HG02623 (cell line): ENCODE results near the gene IRAK2.
"Not testable (repeated sequence)": the region's sequence is repeated elsewhere in the genome, so short reads cannot be mapped to it uniquely, and the experiment has no call there.

Experiments used
- ATAC-seq: cut with Tn5 transposase; IDR thresholded peaks from one replicate; pipeline ENCODE4 v1.9.1; 2021; ENCODE audit warnings: moderate library complexity; ENCODE audit not compliant: unreplicated experiment

Gene IRAK2, protein sequence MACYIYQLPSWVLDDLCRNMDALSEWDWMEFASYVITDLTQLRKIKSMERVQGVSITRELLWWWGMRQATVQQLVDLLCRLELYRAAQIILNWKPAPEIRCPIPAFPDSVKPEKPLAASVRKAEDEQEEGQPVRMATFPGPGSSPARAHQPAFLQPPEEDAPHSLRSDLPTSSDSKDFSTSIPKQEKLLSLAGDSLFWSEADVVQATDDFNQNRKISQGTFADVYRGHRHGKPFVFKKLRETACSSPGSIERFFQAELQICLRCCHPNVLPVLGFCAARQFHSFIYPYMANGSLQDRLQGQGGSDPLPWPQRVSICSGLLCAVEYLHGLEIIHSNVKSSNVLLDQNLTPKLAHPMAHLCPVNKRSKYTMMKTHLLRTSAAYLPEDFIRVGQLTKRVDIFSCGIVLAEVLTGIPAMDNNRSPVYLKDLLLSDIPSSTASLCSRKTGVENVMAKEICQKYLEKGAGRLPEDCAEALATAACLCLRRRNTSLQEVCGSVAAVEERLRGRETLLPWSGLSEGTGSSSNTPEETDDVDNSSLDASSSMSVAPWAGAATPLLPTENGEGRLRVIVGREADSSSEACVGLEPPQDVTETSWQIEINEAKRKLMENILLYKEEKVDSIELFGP

DNA sequence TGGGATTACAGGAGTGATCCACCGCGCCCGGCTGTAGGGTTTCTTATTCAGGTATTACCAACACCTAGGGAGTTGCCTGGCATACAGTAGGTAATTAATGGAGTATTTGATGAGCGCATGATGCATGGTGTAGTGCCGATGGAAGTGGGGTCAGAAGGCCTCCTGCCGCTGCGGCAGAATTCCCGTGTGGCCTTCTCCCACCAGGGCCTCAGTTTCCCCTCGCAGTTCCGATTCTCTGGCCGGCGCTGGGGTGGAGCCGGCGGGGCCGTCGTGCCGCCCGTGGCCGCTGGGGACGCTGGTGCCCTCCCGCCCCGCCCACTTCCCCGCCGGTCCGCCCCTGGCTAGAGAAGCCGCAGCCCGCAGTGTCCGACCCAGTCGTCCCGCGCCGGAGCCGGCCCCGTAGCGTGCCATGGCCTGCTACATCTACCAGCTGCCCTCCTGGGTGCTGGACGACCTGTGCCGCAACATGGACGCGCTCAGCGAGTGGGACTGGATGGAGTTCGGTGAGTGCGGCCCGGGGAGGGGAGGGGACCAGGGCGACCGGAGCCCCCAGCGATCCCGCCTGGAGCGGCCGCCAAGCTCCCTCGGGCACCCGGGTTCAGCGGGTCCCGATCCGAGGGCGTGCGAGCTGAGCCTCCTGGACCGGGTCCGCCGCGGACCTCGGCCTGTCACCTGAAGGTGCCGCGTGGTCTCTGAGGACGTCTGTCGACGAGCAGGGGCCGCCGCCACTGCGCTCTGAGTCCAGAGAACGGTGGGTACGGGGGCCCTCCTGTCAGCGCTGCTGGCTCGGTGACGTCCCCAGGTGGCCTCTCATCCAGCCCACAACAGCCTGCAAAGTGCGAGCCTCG lies at the start of gene IRAK2:
Gene IRAK2 (plus strand): TSS at position 374 of the 848 bp plus-strand sequence. CDS start 36 bp downstream, at position 410.
- ATAC-seq: peak; percentile 79

DNA sequence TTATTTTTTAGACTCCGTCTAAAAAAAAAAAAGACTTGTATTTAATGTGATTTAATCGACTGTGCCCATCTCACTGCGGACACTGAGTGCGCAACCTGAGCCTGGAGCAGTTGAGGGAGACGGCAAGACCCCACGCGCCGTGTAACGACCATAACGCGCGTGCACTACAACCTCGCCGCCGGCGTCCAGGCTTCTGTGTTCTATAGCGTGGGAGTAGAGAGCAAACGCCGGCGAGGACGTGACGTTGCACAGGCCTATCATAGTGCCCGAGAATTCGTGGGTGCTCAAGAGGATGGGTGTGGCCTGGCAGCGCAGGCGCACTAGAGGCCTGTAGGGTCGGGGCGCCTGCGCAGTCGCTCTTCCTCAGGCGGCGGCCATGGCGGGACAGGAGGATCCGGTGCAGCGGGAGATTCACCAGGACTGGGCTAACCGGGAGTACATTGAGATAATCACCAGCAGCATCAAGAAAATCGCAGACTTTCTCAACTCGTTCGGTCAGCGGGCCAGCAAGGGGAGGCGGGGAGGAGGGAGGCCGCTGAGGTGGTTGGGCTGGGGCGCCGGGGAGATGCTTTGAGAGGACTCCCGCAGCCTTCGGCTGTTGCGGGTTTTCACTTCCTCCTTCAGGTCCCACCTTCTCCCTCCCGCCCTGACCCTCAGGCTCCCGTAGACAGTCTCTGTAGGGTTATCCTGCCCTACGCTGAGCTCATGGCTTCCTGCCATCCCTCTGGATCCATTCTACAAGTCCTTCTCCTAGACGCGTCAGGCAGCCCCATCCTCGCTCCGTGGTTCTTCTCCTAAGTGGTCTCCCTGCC lies 49.2 kb upstream of the IRAK2 start, which contains the start of gene BRK1:
Gene BRK1 (plus strand): TSS at position 350 of the 812 bp plus-strand sequence. CDS start 27 bp downstream, at position 377.
- peak; percentile 90 for ATAC-seq

DNA sequence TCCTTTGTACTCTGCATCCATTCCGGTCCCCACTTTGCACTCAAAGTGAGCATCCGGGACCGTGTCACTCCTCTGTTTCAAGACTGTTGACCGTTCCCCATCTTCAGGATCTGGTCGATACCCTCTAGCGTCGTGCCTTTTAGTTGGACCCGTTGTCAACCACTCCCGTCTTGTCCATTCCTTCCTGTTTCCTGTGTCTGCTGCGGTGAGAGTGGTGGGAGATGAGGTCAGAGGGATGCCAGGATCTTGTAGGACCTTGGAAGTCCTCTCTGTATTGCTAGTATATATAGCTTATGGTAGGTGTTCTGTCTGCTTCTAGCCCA lies 48.6 kb upstream of the IRAK2 start:
- no peak for ATAC-seq

DNA sequence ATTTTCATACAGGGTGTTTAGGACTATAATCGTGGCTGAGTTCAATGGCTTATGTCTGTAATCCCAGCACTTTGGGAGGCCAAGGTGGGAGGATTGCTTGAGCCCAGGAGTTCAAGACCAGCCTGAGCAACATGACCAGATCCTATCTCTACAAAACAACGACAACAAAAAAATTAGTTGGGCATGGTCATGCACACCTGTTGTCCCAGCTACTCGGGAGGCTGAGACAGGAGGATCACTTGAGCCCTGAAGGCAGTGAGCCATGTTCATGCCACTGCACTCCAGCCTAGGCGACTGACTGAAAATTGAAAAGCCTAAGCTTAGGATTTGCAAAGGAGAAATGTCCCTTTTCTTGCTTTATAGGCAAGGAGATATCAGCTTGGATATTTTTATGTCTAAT lies 47.8 kb upstream of the IRAK2 start:
- no peak for ATAC-seq

DNA sequence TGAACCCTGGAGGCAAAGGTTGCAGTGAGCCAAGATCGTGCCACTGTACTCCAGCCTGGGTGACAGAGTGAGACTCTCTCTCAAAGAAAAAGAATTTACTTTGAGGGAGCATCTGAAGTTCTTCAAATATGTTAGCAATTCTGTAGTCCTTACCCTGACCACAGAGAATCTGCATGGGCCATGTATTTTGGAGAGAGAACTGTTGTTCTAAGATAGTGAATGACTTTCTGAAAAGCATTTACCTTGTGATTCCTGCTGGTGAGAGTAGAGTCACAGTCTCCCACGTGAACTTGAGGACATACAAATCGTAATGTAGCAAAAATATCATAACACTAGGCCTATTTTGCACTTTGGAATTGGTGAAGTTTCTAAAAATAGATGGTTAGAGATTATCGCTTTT lies 45.3 kb upstream of the IRAK2 start:
- no peak for ATAC-seq

DNA sequence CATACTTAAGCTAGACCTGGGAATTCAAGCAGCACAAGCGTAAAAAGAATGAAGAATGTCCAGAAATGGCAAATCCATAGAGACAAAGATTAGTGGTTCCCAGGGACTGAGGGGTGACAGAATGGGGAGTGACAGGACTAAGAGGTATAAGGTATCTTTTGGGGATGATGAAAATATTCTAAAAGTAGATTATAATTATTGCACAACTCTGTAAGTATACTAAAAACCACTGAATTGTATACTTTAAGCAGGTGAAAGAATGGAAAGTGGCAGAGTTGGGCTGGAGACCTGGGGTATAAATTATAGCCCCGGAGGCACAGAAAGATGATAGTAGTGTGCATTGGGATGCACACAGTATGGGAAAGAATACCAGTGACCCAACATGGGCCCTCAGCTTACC lies 43.7 kb upstream of the IRAK2 start:
- ATAC-seq: no peak

DNA sequence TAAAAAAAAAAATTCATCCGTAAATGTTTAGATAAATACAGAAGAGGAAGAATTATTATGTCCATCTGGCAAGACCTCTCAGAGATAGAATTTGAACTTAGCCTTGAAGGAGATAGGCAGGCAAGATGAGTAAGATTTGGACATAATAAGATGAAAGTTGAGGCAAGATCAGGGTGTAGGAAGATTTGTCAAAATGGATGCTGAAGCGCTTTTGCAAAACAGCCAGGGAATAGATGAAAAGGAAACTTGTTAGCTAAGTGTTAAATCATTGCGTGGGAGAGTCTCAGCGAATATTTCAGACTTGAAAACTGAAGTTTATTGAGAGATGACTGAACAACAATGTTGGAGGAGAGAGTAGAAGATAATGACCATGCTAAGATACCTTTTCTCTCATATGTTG lies 42.0 kb upstream of the IRAK2 start:
- ATAC-seq: no peak

DNA sequence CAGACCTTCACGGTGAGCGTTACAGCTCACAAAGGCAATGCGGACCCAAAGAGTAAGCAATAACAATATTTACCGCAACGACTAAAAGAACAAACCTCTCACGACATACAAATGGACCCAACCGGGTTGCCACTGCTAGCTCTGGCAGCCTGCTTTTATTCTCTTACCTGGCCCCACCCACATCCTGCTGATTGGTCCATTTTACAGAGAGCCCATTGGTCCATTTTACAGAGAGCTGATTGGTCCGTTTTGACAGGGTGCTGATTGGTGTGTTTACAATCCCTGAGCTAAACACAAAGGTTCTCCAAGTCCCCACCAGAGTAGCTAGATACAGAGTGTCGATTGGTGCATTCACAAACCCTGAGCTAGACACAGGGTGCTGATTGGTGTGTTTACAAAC lies 28.8 kb upstream of the IRAK2 start:
- ATAC-seq: not testable (repeated sequence)

DNA sequence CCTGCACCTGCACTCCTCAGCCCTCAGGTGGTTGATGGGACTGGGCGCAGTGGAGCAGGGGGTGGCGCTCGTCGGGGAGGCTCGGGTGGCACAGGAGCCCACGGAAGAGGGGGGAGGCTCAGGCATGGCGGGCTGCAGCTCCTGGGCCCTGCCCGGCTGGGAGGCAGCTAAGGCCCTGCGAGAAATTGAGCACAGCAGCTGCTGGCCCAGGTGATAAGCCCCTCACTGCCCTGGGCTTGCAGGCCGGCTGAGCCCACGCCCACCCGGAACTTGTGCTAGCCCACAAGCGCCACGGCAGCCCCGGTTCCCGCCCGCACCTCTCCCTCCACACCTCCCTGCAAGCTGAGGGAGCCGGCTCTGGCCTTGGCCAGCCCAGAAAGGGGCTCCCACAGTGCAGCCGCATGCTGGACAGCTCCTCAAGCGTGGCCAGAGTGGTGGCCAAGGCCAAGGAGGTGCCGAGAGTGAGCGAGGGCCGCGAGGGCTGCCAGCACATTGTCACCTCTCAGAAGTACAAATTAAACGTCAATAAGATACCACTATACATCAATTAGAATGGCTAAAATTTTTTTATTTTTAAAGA lies 28.2 kb upstream of the IRAK2 start:
- ATAC-seq: no peak

DNA sequence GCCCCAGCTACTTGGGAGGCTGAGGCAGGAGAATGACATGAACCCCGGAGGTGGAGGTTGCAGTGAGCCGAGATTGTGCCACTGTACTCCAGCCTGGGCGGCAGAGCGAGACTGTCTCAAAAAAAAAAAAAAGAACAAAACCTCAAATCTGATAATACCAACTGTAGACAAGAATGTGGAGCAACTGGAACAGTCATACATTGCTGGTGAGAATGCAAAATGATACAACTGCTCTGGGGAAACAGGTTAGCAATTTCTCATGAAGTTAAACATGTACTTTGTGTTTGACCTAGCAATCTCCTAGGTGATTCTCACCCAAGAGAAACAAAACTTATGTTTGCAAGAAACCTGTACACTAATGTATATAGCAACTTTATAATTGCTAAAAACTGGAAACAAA lies 27.5 kb upstream of the IRAK2 start:
- no peak for ATAC-seq

DNA sequence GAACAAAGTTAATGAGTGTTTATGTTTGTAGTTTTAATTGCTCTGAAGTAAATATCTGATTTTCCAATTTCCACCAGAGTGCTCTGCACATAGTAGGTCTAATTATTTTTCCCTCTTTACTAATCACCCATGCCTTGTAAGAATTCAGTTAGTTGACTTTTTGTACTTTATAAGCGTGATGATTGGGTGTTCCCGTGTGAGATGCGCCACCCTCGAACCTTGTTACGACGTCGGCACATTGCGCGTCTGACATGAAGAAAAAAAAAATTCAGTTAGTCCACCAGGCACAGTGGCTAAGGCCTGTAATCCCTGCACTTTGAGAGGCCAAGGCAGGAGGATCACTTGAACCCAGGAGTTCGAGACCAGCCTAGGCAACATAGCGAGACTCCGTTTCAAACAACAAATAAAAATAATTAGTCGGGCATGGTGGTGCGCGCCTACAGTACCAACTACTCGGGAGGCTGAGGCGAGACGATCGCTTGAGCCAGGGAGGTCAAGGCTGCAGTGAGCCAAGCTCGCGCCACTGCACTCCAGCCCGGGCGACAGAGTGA lies 23.6 kb upstream of the IRAK2 start:
- ATAC-seq: no peak

DNA sequence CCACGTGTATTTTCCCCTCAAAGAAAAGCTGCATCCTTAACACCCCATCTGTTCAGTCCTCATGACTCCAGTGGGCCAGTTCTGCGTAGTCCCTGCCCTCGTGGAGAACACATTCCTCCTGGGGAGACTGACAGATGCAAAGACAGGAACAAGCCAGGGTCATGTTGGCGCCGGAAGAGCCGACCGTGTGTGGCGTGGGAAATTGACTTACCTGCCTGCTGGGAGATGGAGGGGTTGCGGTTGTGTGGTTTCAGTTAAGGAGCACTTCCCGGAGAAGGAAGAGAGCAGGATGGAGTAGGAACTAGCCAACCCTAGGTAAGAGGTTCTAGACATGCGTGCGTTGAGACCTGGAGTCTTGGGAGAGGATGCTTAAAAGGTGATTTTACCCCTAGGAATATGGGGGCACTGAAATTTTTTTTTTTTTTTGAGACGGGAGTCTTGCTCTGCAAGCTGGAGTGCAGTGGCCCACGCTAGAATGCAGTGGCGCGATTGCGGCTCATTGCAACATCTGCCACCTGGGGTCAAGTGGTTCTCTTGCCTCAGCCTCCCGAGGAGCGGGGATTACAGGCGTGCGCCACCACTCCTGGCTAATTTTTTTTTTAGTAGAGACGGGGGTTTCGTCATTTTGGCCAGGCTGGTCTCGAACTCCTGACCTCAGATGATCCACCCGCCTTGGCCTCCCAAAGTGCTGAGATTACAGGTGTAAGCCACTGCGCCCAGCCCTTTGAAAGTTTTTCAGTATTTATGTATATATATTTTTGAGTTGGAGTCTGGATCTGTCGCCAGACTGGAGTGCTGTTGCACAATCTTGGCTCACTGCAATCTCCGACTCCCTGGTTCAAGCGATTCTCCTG lies 21.8 kb upstream of the IRAK2 start:
- no peak for ATAC-seq

DNA sequence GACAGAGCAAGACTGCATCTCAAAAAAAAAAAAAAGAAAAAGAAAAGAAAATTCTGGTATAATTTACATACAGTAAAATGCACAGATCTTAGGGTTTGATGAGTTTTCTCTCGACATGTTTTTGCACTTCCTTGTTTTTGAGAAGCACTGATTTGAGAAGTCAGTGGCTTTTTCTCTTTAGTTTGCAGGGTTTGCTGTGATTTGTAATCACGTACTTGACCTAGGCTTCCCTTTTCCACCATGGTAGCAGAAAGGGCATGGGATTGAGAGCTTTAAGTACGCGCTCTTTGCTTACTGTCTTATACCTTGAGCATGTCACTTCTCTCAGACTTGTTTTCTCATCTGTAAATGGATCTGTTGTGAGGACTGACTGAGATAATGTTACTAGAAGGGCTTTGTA lies 19.0 kb upstream of the IRAK2 start:
- ATAC-seq: no peak

DNA sequence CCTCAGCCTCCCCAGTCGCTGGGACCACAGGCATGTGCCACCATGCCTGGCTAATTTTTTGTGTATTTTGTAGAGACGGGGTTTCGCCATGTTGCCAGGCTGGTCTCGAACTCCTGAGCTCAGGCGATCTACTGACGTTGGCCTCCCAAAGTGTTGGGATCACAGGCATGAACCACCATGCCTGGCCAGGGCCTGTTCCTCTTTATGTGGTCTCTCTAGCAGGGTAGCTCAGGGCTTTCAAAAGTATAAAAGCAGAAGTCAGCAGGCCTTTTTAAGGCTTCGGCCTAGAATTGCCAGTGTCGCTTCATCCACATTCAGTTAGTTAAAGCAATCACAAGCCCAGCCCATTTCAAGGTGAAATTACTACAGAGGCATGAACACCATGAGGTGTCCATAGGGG lies 15.5 kb upstream of the IRAK2 start:
- ATAC-seq: no peak

DNA sequence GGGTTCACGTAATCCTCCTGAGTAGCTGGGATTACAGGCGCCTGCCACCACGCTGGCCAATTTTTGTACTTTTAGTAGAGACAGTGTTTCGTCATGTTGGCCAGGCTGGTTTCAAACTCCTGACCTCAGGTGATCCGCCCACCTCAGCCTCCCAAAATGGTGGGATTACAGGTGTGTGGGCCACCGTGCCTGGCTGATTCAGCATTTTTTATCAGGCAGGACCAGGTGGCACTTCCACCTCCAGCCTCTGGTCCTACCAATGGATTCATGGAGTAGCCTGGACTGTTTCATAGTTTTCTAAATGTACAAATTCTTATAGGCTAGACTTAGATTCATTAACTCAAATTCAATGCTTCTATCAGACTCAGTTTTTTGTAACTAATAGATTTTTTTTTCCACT lies 13.7 kb upstream of the IRAK2 start:
- ATAC-seq: no peak

DNA sequence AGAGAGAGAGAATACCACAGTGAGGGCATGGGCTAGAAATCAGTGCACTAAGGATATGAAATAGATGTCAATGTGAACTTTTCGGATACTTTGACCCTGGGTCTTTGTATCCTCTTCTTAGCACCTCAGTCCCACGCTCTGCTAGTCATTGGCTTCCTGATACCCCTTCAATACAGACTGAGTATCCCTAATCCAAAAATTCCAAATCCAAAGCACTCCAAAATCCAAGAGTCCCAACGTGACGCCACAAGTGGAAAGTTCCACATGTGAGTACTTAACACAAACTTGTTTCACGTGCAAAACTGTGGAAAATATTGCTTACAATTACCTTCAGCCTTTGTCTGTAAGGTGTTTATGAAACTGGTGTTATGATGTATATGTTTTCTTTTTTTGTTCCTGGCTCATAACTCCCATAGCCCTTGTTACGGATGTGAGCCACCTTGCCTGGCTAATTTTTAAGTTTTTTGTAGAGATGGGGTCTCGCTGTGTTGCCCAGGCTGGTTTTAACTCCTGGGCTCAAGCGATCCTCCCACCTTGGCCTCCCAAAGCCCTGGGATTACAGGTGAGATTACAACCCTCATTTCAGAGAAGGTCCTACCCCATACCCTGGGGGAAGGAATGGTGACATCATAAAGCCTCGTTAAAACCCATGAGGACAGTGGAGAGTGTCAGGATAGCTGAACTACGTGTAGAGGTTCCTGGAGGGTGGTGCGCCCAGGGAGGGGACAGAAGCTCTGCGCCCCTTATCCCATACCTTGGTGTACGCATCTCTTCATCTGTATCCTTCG lies 10.2 kb upstream of the IRAK2 start:
- no peak for ATAC-seq

DNA sequence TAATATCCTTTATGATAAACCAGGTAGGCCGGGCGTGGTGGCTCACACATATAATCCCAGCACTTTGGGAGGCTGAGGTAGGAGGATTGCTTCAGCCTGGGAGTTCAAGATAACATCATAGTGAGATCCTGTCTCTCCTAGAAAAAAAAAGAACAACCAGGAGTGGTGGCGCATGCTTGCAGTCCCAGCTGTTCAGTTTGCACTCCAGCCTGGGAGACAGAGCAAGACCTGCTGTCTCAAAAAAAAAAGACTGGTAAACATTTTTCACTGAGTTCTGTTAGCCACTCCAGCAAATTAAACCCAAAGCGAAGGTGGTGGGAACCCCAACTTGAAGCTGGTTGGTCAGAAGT lies 9.6 kb upstream of the IRAK2 start:
- ATAC-seq: no peak

DNA sequence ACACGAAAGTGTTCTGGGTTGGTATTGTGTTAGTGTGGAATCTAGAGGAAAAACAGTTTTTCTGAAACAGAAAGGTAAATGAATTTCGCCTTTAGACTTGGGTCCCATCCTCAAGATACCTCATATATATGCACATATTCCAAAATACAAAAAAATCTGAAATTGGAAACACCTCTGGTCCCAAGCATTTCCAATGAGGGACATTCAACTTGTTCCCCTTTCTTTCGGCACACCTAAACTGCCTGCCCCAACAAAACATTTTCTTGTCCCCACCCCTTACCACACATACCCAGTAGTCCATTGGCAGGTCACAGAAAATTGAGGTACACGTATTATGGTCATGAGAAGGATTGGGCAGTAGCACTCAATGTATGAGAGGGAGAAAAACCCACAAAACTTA lies 9.1 kb upstream of the IRAK2 start:
- no peak for ATAC-seq

DNA sequence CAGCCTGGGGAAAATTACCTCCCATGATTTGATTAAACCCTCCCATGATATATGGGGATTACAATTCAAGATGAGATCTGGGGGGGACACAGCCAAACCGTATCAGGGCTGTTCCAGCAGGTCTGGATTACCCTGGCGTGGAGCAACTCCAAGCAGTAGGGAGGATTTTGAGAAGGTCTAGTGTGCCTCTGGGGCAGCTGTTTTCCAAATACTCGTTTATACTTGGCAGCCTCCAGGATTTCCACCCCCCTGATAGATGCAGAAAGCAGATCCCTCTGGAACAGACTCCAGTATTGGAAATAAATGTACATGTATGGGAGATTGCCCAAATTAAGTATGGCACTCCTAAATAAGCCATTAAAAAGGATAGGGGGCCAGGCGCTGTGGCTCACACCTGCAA lies 7.7 kb upstream of the IRAK2 start:
- ATAC-seq: no peak
